Activated CD4-positive, alpha-beta T cell treated with anti-CD3 and anti-CD28 coated beads, Interleukin-10, Interleukin-2, amounts not matched to agents 100 ng/mL and 50 ng/mL, durations not matched to agents 16 hours and 8 hours (primary cell): ENCODE measurements around the gene LENG9.

ENCODE experiments used
- DNase-seq: peaks from one replicate; pipeline ENCODE4 v3.0.0-alpha.2; 2020

The LENG9 gene

DNA sequence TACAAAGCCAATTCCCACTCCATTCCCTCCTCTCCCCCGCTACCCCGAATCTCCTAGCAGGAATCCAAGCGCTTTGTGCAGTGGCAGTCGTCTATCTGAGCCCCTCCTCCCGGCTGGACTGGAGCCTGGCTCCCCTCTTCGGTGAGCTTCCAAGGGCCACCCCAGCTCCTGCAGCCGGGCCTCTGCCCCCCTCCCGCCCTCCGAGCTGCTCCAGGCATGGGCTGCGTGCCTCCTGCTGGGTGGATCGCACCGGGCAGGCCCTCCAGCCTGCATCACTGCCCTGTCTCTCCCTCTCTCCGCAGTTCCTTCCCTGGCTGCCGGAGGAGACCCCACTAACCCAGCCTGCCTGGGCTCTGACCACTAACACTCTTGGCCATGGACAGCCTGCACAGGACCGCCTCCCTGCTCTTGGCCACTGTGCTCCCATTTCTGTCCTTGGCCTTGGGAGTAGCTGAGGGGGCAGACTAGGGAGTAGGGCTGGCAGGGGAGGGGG is 27.5 kb downstream of the LENG9 start:
- no peak for DNase-seq

- DNase-seq = no peak
These were observed 28.0 kb downstream of the LENG9 start for GRCh38 chr19:54435551-54436016.

DNA sequence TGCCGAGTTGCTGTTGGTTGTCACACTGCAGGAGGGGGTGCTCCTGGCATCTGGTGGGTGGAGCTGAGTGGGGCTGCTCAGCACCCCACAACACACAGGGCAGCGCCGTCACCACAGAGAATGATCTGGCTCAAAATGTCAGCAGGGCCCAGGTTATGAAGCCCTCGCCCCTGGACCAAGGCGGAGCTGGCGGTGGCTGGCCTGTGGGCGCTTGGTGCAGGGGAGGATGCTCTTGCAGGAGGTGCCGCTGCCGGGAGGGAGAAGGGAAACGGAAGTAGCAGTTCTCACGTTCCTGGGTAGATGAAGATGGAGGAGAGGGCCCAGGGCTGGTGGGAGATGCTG is 28.7 kb downstream of the LENG9 start:
- DNase-seq = no peak

DNA sequence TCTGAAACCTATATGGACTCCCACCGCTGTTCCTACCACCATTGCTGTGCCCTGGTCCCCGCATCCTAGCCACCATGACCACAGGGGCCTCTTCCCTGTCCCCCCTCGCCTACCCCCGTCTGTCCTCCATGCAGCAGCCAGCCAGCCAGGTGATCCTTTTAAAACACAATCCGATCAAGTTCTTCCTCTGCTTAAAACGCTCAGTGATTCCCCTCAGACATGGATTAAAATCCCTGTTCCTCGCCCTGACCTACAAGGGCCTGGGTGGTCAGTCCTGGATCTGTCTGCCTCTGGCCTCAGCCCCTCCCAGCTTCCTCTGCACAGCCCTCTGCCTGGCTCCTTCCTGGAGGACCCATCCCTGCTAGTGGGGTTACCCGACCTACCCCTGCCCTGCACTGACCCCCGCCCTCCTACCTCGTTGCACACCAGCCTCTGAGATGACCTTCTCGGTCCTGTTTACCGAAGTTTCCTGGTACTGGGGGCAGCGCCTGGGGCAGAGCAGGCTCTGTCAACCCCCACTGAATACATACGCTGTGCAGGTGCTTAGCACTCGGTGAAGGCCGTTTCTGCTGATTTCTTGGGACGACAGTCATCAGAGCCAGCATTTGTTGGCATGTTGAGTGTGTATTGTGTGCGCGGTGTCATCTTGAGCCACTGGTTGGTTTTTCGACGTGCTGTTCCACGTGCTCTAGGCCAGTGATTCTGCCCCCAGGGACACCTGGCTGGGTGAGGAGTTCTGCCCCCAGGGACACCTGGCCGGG is 29.3 kb downstream of the LENG9 start:
- DNase-seq = no peak

DNA sequence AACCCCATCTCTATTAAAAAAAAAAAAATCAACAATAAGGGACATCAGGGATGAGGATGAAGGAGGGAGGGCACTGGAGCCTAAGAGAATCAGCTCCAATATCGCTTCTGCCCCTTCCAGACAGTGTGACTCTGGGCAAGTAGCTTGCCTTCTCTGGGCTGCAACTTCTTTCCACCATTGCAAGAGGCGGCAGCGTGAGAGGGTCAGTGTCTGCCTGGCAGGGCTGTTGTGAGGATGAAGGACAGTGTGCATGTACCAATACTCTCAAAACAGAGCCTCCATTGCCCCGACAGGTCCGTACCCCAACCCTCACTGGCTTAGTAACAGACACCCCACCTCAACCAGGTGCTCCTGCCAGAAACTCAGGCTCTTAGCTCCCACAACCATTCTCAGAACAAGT is 29.9 kb downstream of the LENG9 start:
- no peak for DNase-seq

DNA sequence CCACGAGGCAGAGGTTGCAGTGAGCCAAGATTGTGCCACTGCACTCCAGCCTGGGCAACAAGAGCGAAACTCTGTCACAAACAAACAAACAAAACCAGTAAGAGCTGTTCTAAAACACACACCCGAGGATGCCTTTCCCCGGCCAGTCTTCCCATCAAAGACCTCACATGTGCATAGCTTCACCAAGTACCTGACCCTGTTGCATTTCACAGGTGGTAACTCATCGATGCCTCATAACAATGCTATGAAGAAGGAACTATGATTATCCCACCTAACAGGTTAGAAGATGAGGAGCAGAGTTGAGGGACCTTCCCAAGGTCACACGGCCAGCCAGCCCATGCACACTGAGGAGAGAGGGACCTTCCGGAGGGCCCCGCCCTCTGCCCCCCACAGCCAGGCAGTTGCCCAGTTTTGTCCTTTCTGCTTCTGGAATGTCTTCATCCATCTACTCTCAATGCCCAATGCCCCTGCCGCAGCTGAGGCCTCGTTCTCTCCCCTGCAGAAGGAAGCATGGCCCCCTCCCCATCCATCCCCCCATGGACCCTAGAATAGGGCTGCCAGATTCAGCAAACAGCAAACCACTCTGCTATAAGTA is 31.3 kb downstream of the LENG9 start:
- no peak for DNase-seq

- DNase-seq = no peak
These were observed 32.2 kb downstream of the LENG9 start for GRCh38 chr19:54431255-54431838.

GRCh38 chr19:54430306-54431254 is 33.0 kb downstream of the LENG9 start:
- DNase-seq = peak; percentile 30

- DNase-seq = no peak
These were observed 33.9 kb downstream of the LENG9 start for GRCh38 chr19:54429545-54430227.

- DNase-seq = no peak
These were observed 34.4 kb downstream of the LENG9 start for GRCh38 chr19:54429176-54429495.

GRCh38 chr19:54428323-54429175 is 35.0 kb downstream of the LENG9 start:
- DNase-seq = no peak

- no peak for DNase-seq
These were observed 36.0 kb downstream of the LENG9 start for GRCh38 chr19:54427586-54427985.

DNA sequence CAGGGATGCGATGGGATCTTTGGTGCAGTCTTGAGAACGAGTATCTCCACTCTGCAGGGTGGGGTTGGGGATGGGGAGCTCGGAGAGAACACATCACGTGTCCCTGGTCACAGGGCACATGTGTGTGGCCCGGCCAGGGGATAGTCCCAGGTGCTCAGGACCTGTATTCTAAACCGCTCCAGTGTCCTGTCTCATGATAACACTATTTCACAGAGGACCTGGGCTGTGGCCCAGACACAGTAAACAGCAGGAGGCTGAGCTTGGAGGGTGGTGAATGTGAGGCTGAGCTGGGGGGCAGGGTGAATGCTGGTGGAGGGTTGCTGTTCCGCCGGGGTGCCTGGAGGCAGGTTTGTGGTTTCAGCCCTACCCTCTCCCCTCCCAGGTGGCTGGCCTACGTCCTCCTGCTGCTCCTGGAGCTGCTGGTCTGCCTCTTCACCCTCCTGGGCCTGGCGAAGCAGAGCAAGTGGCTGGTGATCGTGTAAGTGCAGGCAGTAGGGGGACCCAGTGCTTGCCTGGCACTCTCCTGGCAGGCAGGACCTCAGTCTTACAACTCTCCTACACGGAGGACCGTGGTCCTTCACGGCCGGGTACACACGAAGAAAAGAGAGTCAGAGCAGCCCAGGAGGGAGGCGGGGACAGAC is 37.2 kb downstream of the LENG9 start:
- no peak for DNase-seq

DNA sequence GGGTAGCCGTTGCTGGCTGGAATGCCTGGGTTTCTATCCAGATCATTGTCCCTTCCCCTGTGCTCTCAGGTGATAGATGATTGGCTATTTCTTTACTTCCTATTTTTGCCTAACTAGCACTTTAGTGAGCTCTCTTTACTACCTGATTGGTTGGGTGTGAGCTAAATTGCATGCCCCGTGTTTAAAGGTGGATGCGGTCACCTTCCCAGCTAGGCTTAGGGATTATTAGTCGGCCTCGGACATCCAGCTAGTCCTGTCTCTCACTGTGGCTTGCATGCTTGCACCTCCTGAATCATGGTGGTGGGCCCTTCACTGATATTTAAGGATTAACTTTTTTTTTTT is 38.2 kb downstream of the LENG9 start:
- DNase-seq = no peak

- DNase-seq = no peak
These were observed 38.8 kb downstream of the LENG9 start for GRCh38 chr19:54424660-54425381.

GRCh38 chr19:54424201-54424600 is 39.4 kb downstream of the LENG9 start:
- DNase-seq = no peak

- DNase-seq = no peak
These were observed 41.4 kb downstream of the LENG9 start for GRCh38 chr19:54422136-54422535.

DNA sequence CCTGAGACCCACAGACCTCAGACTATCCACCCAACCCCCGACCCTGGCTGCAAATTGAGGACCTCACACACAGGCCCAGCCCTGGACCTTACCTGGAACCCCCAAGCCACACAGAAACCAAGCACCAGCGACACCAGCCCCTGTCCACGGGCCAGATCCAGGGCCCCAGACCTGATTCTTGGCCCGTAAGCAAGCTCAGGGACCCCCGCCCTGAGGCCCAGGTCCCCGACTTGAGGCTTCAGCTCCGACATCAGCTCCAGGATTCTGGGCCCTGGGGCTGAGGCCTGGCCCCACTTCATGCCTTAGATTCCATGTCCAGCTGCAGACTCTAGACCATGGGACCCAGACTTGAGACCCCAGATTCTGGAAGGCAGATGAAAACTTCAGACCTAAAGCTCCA is 42.1 kb downstream of the LENG9 start:
- DNase-seq = no peak

GRCh38 chr19:54421169-54421516 is 42.4 kb downstream of the LENG9 start:
- DNase-seq = no peak

- no peak for DNase-seq
These were observed 43.0 kb downstream of the LENG9 start for GRCh38 chr19:54420383-54421168.
